HL-60 (cell line): ENCODE measurements around the gene FOXP1.

Source experiments
- POLR2AphosphoS5 ChIP-seq: IDR thresholded peaks from 2 replicates; pipeline ENCODE4 v1.6.1; 2012; ENCODE audit warnings: low read depth
- SPI1 ChIP-seq: IDR thresholded peaks from 2 replicates; pipeline ENCODE4 v1.6.1; 2012; ENCODE audit warnings: low read depth, mild to moderate bottlenecking, borderline replicate concordance
- TF ChIP-seq, protein P1 (sequence below): IDR thresholded peaks from one replicate; pipeline ENCODE4 v1.5.1; 2011; ENCODE audit warnings: low read length, control low read depth, inconsistent platforms; ENCODE audit not compliant: insufficient read depth
- TF ChIP-seq, protein P2 (sequence below): IDR thresholded peaks from 2 replicates; pipeline ENCODE4 v1.6.1; 2012; ENCODE audit warnings: low read depth; ENCODE audit not compliant: insufficient replicate concordance

DNA sequence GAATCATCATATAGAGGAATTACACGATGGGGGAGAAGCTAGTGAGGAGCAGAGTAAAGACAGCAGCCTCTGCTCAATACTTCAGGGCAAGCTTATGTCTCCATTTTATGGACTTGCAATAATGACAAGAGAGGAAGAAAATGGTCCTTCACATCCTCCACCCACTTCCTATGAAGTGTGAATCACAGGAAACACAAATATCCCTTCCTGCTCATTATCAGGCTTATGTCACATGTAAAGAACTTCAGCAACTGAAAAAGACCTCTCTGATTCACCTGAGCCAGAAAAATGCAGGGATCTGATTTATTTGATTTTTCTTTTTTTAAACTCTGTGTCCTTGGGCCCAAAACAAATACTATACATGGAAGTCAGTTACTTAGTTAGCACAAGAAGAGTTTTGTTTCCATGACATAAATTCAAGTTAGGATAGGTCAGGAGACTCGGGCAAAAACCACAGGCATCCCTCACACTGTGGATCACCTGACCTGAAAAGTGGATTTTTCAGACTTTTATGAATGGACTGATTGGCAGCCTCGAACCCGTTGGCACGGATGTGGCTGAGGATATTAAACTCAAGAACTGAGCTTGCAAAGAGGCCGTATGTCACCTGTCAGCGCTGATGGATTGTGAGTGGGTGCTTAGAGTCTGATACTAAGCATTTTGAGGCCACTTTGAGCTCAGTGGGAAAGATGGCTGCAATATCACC lies 650.3 kb downstream of the FOXP1 start:
- TF ChIP-seq, protein P1, sequence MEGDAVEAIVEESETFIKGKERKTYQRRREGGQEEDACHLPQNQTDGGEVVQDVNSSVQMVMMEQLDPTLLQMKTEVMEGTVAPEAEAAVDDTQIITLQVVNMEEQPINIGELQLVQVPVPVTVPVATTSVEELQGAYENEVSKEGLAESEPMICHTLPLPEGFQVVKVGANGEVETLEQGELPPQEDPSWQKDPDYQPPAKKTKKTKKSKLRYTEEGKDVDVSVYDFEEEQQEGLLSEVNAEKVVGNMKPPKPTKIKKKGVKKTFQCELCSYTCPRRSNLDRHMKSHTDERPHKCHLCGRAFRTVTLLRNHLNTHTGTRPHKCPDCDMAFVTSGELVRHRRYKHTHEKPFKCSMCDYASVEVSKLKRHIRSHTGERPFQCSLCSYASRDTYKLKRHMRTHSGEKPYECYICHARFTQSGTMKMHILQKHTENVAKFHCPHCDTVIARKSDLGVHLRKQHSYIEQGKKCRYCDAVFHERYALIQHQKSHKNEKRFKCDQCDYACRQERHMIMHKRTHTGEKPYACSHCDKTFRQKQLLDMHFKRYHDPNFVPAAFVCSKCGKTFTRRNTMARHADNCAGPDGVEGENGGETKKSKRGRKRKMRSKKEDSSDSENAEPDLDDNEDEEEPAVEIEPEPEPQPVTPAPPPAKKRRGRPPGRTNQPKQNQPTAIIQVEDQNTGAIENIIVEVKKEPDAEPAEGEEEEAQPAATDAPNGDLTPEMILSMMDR = no peak
- no peak for TF ChIP-seq POLR2AphosphoS5
- TF ChIP-seq SPI1 = no peak
- TF ChIP-seq, protein P2, sequence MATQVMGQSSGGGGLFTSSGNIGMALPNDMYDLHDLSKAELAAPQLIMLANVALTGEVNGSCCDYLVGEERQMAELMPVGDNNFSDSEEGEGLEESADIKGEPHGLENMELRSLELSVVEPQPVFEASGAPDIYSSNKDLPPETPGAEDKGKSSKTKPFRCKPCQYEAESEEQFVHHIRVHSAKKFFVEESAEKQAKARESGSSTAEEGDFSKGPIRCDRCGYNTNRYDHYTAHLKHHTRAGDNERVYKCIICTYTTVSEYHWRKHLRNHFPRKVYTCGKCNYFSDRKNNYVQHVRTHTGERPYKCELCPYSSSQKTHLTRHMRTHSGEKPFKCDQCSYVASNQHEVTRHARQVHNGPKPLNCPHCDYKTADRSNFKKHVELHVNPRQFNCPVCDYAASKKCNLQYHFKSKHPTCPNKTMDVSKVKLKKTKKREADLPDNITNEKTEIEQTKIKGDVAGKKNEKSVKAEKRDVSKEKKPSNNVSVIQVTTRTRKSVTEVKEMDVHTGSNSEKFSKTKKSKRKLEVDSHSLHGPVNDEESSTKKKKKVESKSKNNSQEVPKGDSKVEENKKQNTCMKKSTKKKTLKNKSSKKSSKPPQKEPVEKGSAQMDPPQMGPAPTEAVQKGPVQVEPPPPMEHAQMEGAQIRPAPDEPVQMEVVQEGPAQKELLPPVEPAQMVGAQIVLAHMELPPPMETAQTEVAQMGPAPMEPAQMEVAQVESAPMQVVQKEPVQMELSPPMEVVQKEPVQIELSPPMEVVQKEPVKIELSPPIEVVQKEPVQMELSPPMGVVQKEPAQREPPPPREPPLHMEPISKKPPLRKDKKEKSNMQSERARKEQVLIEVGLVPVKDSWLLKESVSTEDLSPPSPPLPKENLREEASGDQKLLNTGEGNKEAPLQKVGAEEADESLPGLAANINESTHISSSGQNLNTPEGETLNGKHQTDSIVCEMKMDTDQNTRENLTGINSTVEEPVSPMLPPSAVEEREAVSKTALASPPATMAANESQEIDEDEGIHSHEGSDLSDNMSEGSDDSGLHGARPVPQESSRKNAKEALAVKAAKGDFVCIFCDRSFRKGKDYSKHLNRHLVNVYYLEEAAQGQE = no peak
